Gastrocnemius medialis (tissue), 4 donors: ENCODE data around the gene RDH11. TPM values are rescaled to one million over a fixed set of nuclear protein-coding genes. Genes with fewer than 3 reads are reported as not detected.

Source experiments
- ATAC-seq, 2 donors: fragments of 150-250 bp; one replicate each; pipeline ENCODE4 v1.9.1; 2016
- DNase-seq, 2 donors: peaks; one replicate each; pipeline ENCODE4 v3.0.0-alpha.2; 2019
- H3K27ac ChIP-seq, 4 donors: fragments of 200-600 bp; sonication (generic); 1 replicate in 1 of 4; 2 replicates in 3 of 4; pipeline ENCODE4 v1.5.1; 2016 to 2018; ENCODE audit warnings: mild to moderate bottlenecking in 2 of 4, moderate library complexity in 1 of 4
- H3K27me3 ChIP-seq, 3 donors: fragments of 200-600 bp; sonication (generic) in 2 of 3; 1 replicate in 1 of 3; 2 replicates in 2 of 3; pipeline versions ENCODE4 v1.5.1 to v1.6.0; 2016 to 2019; ENCODE audit warnings: mild to moderate bottlenecking in 1 of 3, moderate library complexity in 1 of 3
- H3K36me3 ChIP-seq, 2 donors: fragments of 200-600 bp; sonication (generic) in 1 of 2; one replicate each; pipeline ENCODE4 v1.5.1; 2017 to 2018
- H3K4me1 ChIP-seq, 2 donors: fragments of 200-600 bp; sonication (generic) in 1 of 2; one replicate each; pipeline ENCODE4 v1.5.1; 2016 to 2017; ENCODE audit warnings: mild to moderate bottlenecking in 2 of 2
- H3K4me3 ChIP-seq, 4 donors: fragments of 200-600 bp; sonication (generic) in 3 of 4; 1 replicate in 1 of 4; 2 replicates in 3 of 4; pipeline ENCODE4 v1.5.1; 2016 to 2019; ENCODE audit warnings: mild to moderate bottlenecking in 2 of 4
- H3K9me3 ChIP-seq, 3 donors: fragments of 200-600 bp; sonication (generic) in 2 of 3; 1 replicate in 1 of 3; 2 replicates in 2 of 3; pipeline ENCODE4 v1.5.1; 2016 to 2019
- CTCF ChIP-seq, 5 experiments: fragments of 450-650 bp in 3 of 5; fragments of 200-600 bp in 2 of 5; sonication (generic) in 2 of 5; IDR thresholded peaks in 4 of 5; conservative IDR thresholded peaks in 1 of 5; 1 replicate in 4 of 5; 2 replicates in 1 of 5; pipeline ENCODE4 v1.5.1; 2016 to 2019; ENCODE audit warnings: antibody characterized with exemption in 5 of 5, mild to moderate bottlenecking in 3 of 5, moderate library complexity in 3 of 5
- POLR2A ChIP-seq, 2 donors: fragments of 450-650 bp; IDR thresholded peaks; one replicate each; pipeline ENCODE4 v1.6.1; 2017; ENCODE audit warnings: antibody characterized with exemption in 2 of 2, mild to moderate bottlenecking in 2 of 2, moderate library complexity in 2 of 2
- in situ Hi-C, 4 donors: fragments of 200-750 bp; cut with MboI; loops; one replicate each; pipeline versions ENCODE4 v1.15.0 to v1.8.0; 2017; ENCODE audit warnings: low sequenced_read_pairs in 4 of 4
- intact Hi-C: fragments of 100-400 bp; cut with DNase I; formaldehyde crosslinking; loops from one replicate; pipeline ENCODE4 v1.15.1; 2023; ENCODE audit warnings: low total_unique reads
- total RNA-seq, 4 donors: library from RNA; depleted of rRNA; stranded (reverse); fragments of >200 nt; gene quantifications; one replicate each; pipeline versions ENCODE4 v1.1.0 to v1.2.3, GENCODE V29; 2016

Gene RDH11
- total RNA-seq, 4 donors from 2014 or later: 6.6 to 8.3 (median 7.5) TPM

DNA sequence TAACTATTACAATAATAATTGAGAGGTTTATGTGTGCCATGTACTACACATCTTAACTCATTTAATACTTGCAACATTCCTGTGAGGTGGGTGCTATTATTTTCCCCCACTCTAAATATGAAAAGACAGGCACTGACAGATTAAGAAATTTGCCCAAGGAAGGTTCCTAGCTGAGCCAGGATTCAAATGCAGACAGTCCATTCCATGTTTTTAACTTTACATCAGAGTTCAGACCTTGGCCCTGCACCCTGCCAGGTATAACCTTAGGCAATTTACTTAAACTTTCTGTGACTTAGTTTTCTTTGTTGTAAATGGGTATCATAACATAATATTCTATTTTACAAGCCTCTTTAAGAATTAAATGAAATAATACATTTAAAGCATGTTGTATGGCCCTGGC, 32.7 kb upstream of the RDH11 start:
- in situ Hi-C loops: no loop called here
- no peak for TF ChIP-seq CTCF (IDR thresholded peaks at IDR 0.05 in 4 of 5, conservative IDR thresholded peaks at IDR 0.05 in 1 of 5)
- no peak for TF ChIP-seq POLR2A (IDR thresholded peaks at IDR 0.05)
- intact Hi-C loops: no loop called here
- no peaks in the 10 kb centered on the region for H3K9me3 ChIP-seq
- no peaks in the 10 kb centered on the region for H3K36me3 ChIP-seq
- H3K4me3 ChIP-seq: no peak overlapping the region
- DNase-seq (no peak), ATAC-seq (no peak)
- H3K27me3 ChIP-seq: no peaks in the 10 kb centered on the region
- H3K27ac ChIP-seq: no peak overlapping the region
- peaks cover 0 to 3% of the 10 kb centered on the region in 2 donors for H3K4me1 ChIP-seq

DNA sequence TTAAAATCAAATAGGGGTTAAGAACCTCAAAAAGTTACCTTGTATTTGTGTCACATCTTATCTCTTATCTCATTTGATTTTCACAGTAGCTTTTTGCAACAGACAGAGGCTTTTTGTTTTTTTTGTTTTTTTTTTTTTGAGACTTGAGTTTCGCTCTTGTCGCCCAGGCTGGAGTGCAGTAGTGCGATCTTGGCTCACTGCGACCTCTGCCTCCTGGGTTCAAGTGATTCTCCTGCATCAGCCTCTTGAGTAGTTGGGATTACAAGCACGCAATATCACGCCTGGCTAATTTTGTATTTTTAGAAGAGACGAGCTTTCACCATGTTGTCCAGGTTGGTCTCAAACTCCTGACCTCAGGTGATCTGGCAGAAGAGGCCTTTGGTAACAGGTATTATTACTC, 31.8 kb upstream of the RDH11 start:
- DNase-seq: no peak
- H3K27ac ChIP-seq: no peak overlapping the region
- no peaks in the 10 kb centered on the region for H3K9me3 ChIP-seq
- H3K27me3 ChIP-seq: no peaks in the 10 kb centered on the region
- in situ Hi-C loops: no loop called here
- H3K4me3 ChIP-seq: no peak overlapping the region
- H3K4me1 ChIP-seq: peaks cover 0 to 4% of the 10 kb centered on the region in 2 donors
- no peak for ATAC-seq
- intact Hi-C loops: no loop called here
- H3K36me3 ChIP-seq: no peaks in the 10 kb centered on the region
- TF ChIP-seq POLR2A (IDR thresholded peaks at IDR 0.05) (no peak), CTCF (IDR thresholded peaks at IDR 0.05 in 4 of 5, conservative IDR thresholded peaks at IDR 0.05 in 1 of 5) (no peak)

- H3K4me3 ChIP-seq: no peak overlapping the region
- peaks cover 5 to 8% of the 10 kb centered on the region in 2 donors for H3K4me1 ChIP-seq
- no peaks in the 10 kb centered on the region for H3K9me3 ChIP-seq
- H3K27me3 ChIP-seq: no peaks in the 10 kb centered on the region
- ATAC-seq (no peak), DNase-seq (no peak)
- TF ChIP-seq POLR2A (IDR thresholded peaks at IDR 0.05) (no peak), CTCF (IDR thresholded peaks at IDR 0.05 in 4 of 5, conservative IDR thresholded peaks at IDR 0.05 in 1 of 5) (no peak)
- no peak overlapping the region for H3K27ac ChIP-seq
- intact Hi-C loops: no loop called here
- no peaks in the 10 kb centered on the region for H3K36me3 ChIP-seq
- in situ Hi-C loops: no loop called here
These were observed 29.6 kb upstream of the RDH11 start for GRCh38 chr14:67725171-67725570.

GRCh38 chr14:67722293-67722692, 26.7 kb upstream of the RDH11 start:
- intact Hi-C loops: no loop called here
- DNase-seq (peak; percentile 28 to 43), ATAC-seq (peak; percentile 63 to 69)
- Histone ChIP-seq H3K4me3 (no peak overlapping the region), H3K27me3 (no peaks in the 10 kb centered on the region), H3K4me1 (peaks cover 5 to 8% of the 10 kb centered on the region in 2 donors), H3K36me3 (no peaks in the 10 kb centered on the region), H3K27ac (no peak overlapping the region), H3K9me3 (no peaks in the 10 kb centered on the region)
- no peak for TF ChIP-seq CTCF (IDR thresholded peaks at IDR 0.05 in 4 of 5, conservative IDR thresholded peaks at IDR 0.05 in 1 of 5)
- no peak for TF ChIP-seq POLR2A (IDR thresholded peaks at IDR 0.05)
- in situ Hi-C loops: loop anchor here in 2 of 4 donors (25.0 kb wide), 1 partner anchor 285 kb away; no protein-coding TSS in a partner anchor

- Histone ChIP-seq H3K9me3 (no peaks in the 10 kb centered on the region), H3K27me3 (no peaks in the 10 kb centered on the region), H3K4me3 (no peak overlapping the region), H3K36me3 (no peaks in the 10 kb centered on the region), H3K4me1 (peaks cover 5 to 8% of the 10 kb centered on the region in 2 donors), H3K27ac (no peak overlapping the region)
- ATAC-seq (no peak), DNase-seq (no peak)
- TF ChIP-seq POLR2A (IDR thresholded peaks at IDR 0.05) (no peak), CTCF (IDR thresholded peaks at IDR 0.05 in 4 of 5, conservative IDR thresholded peaks at IDR 0.05 in 1 of 5) (no peak)
- intact Hi-C loops: no loop called here
- in situ Hi-C loops: loop anchor here in 2 of 4 donors (25.0 kb wide), 1 partner anchor 285 kb away; no protein-coding TSS in a partner anchor
These were observed 26.3 kb upstream of the RDH11 start for GRCh38 chr14:67721875-67722274.
